AG08395 (cell line): ENCODE results near the gene KRT36.

Experiments
- DNase-seq: peaks from one replicate; pipeline ENCODE4 v3.0.0; 2012; ENCODE audit warnings: mixed read lengths, low spot score

Gene KRT36

DNA sequence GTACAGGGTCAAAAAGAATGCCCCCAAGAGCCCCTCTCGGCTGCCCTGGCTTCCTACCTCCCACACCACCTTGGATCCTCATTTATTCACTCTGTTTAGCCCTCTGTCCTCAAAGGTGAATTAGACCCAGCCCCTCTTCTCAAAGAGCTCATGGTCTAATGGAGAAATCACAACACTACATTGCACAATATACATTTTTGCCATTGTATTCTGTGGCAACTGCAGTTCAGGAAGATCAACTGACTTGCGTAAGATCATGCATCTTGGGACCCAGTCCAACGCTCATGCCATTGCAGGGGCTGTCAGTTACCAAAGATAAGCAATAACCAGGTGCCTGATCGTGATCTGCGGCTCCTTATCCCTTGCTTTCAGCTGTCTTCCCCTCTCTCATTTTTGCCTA lies 50.3 kb downstream of the KRT36 start:
- no peak for DNase-seq

DNA sequence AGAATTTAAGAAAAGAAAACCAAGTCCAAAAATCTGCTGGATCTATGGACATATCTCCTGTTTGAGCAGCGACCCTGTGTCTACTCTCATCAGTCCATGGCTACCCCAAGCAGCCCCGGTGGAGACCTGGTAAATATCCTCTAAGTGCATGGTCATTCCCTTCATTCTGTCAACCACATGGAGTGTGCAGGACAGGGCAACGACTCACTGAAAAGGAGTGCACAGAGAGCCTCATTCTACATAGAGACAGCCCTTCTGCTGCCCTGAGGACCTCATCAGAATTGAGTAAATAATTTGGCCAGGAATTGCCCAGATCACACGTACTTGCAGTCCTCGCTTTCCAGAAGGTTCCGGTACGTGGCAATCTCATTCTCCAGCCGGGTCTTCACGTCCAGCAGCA lies 51.9 kb downstream of the KRT36 start:
- DNase-seq, result no peak

GRCh38 chr17:41437254-41437653 lies 52.5 kb downstream of the KRT36 start:
- no peak for DNase-seq
